ENCODE measurements around the gene EFCAB5. TPM values are rescaled to one million over a fixed set of nuclear protein-coding genes. Genes with fewer than 3 reads are reported as not detected.

Gene EFCAB5
- total and polyA plus RNA-seq, 4 donors = under 0.01 to 0.05 TPM; not detected in 2

DNA sequence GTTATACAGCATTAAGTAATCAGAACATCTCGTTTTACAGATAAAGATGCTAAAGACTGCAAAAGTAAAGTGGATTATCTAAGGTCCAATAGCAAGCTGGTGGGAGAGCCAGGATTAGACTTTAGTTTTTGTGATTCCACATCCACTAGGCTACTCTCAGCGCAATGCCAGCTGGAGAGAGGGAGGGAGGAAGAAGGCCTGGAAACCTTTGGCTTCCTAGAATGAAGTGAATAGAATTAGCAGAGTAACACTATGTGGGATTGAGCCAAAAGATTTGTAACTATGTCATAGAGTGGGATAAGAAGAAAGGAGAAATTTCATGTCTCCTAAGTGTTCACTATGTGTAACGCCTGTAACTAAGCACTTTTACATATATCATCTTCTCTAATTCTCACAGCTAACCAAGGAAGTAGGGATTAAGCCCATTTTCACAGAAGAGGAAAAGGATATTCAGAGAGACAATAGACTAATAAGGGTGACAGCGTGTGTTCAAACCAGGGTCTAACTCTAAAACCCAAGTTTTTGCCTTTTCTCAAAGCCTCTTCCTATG lies 149.8 kb downstream of the EFCAB5 start:
- 77% methylated on average over 4 of the region's 4 CpGs for WGBS
- TF ChIP-seq SP1 (IDR thresholded peaks at IDR 0.05) (no peak), HNF4G (IDR thresholded peaks at IDR 0.05) (no peak)
- TF ChIP-seq, protein P1, sequence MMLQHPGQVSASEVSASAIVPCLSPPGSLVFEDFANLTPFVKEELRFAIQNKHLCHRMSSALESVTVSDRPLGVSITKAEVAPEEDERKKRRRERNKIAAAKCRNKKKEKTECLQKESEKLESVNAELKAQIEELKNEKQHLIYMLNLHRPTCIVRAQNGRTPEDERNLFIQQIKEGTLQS (IDR thresholded peaks at IDR 0.05) = no peak
- no peak for DNase-seq (ENCODE audit: low spot score)

DNA sequence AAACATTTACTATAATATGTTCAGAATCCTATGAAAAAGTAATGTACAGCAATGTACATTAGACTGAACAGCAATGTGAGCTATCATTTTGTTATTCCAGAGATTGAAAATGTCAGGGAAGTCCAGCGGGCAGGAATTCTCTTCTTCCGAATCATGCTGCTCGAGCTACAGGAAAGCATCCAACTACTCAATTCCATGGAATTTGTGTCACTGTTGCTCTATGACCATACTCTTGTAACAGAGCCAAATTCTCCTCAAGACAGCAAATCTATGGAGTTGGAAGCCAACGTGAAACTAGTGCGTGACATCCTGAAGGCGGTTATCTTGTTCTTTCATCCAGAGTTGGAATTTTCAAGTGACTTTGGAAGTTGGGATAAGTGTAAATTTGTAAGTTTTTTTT lies 150.3 kb downstream of the EFCAB5 start:
- DNase-seq (ENCODE audit: low spot score) = no peak
- peaks cover 0 to 6% (median 3%) of the 10 kb centered on the region in 4 donors for H3K4me1 ChIP-seq (ENCODE audit: control insufficient read depth in 4 of 4, insufficient read depth in 4 of 4, low read length in 3 of 4)
- H3K9ac ChIP-seq (ENCODE audit: low read depth in 1 of 2, low read length in 2 of 2) = no peak overlapping the region
- peaks cover 0 to 2% (median 0%) of the 10 kb centered on the region in 4 donors for H3K27me3 ChIP-seq (ENCODE audit: control insufficient read depth in 4 of 4, insufficient read depth in 4 of 4, low read length in 3 of 4)
- TF ChIP-seq, protein P2, sequence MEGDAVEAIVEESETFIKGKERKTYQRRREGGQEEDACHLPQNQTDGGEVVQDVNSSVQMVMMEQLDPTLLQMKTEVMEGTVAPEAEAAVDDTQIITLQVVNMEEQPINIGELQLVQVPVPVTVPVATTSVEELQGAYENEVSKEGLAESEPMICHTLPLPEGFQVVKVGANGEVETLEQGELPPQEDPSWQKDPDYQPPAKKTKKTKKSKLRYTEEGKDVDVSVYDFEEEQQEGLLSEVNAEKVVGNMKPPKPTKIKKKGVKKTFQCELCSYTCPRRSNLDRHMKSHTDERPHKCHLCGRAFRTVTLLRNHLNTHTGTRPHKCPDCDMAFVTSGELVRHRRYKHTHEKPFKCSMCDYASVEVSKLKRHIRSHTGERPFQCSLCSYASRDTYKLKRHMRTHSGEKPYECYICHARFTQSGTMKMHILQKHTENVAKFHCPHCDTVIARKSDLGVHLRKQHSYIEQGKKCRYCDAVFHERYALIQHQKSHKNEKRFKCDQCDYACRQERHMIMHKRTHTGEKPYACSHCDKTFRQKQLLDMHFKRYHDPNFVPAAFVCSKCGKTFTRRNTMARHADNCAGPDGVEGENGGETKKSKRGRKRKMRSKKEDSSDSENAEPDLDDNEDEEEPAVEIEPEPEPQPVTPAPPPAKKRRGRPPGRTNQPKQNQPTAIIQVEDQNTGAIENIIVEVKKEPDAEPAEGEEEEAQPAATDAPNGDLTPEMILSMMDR (IDR thresholded peaks at IDR 0.05; ENCODE audit: low read depth, low read length, missing input control) = no peak
- no peak for TF ChIP-seq JUND (IDR thresholded peaks at IDR 0.05)
- TF ChIP-seq, protein P3, sequence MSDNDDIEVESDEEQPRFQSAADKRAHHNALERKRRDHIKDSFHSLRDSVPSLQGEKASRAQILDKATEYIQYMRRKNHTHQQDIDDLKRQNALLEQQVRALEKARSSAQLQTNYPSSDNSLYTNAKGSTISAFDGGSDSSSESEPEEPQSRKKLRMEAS (IDR thresholded peaks at IDR 0.05) = no peak
- no peak for TF ChIP-seq FOXA1 (IDR thresholded peaks at IDR 0.05)
- no peak overlapping the region for H3K4me3 ChIP-seq (ENCODE audit: low read depth in 1 of 3, low read length in 3 of 3)
- no peak overlapping the region for H3K27ac ChIP-seq (ENCODE audit: low read depth in 1 of 2, low read length in 2 of 2)
- H3K9me3 ChIP-seq (ENCODE audit: control insufficient read depth in 4 of 4, low read length in 3 of 4) = no peaks in the 10 kb centered on the region
- H3K36me3 ChIP-seq (ENCODE audit: control insufficient read depth in 4 of 4, insufficient read depth in 3 of 4, low read depth in 1 of 4, low read length in 3 of 4) = no peaks in the 10 kb centered on the region
- 71% methylated on average over 6 of the region's 6 CpGs for WGBS

More for the DNA sequence above, 149.8 kb downstream of the EFCAB5 start:
- no peaks in the 10 kb centered on the region for H3K9me3 ChIP-seq (ENCODE audit: control insufficient read depth in 4 of 4, low read length in 3 of 4)
- H3K27ac ChIP-seq (ENCODE audit: low read depth in 1 of 2, low read length in 2 of 2) = no peak overlapping the region
- no peaks in the 10 kb centered on the region for H3K36me3 ChIP-seq (ENCODE audit: control insufficient read depth in 4 of 4, insufficient read depth in 3 of 4, low read depth in 1 of 4, low read length in 3 of 4)
- peaks cover 0 to 6% (median 3%) of the 10 kb centered on the region in 4 donors for H3K4me1 ChIP-seq (ENCODE audit: control insufficient read depth in 4 of 4, insufficient read depth in 4 of 4, low read length in 3 of 4)
- H3K27me3 ChIP-seq (ENCODE audit: control insufficient read depth in 4 of 4, insufficient read depth in 4 of 4, low read length in 3 of 4) = peaks cover 0 to 2% (median 0%) of the 10 kb centered on the region in 4 donors
- H3K9ac ChIP-seq (ENCODE audit: low read depth in 1 of 2, low read length in 2 of 2) = no peak overlapping the region
- no peak overlapping the region for H3K4me3 ChIP-seq (ENCODE audit: low read depth in 1 of 3, low read length in 3 of 3)

DNA sequence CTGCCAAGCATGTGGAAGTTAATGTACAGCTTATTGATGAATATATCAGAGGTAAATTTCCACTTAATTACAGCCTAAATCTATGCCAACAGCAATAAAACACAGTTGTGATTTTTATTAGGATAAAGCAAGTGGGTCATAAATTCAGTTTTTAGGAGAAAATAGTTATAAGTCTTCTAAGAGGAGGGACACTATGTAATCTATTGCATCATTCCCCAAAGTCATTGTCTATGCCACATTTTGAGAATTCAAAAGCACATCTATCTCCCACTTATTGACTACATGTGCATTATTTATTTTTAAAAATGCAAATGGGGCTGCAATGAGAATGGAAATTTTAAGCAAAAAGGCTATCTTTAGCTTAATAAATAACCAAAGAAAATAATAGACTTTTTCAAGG lies 151.5 kb downstream of the EFCAB5 start:
- H3K36me3 ChIP-seq (ENCODE audit: control insufficient read depth in 4 of 4, insufficient read depth in 3 of 4, low read depth in 1 of 4, low read length in 3 of 4) = no peaks in the 10 kb centered on the region
- H3K4me1 ChIP-seq (ENCODE audit: control insufficient read depth in 4 of 4, insufficient read depth in 4 of 4, low read length in 3 of 4) = peaks cover 0 to 6% (median 3%) of the 10 kb centered on the region in 4 donors
- H3K9me3 ChIP-seq (ENCODE audit: control insufficient read depth in 4 of 4, low read length in 3 of 4) = no peaks in the 10 kb centered on the region
- no peak overlapping the region for H3K27ac ChIP-seq (ENCODE audit: low read depth in 1 of 2, low read length in 2 of 2)
- H3K4me3 ChIP-seq (ENCODE audit: low read depth in 1 of 3, low read length in 3 of 3) = no peak overlapping the region
- TF ChIP-seq, protein P4, sequence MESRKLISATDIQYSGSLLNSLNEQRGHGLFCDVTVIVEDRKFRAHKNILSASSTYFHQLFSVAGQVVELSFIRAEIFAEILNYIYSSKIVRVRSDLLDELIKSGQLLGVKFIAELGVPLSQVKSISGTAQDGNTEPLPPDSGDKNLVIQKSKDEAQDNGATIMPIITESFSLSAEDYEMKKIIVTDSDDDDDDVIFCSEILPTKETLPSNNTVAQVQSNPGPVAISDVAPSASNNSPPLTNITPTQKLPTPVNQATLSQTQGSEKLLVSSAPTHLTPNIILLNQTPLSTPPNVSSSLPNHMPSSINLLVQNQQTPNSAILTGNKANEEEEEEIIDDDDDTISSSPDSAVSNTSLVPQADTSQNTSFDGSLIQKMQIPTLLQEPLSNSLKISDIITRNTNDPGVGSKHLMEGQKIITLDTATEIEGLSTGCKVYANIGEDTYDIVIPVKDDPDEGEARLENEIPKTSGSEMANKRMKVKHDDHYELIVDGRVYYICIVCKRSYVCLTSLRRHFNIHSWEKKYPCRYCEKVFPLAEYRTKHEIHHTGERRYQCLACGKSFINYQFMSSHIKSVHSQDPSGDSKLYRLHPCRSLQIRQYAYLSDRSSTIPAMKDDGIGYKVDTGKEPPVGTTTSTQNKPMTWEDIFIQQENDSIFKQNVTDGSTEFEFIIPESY (IDR thresholded peaks at IDR 0.05) = no peak
- TF ChIP-seq SP1 (IDR thresholded peaks at IDR 0.05) (no peak), GABPA (IDR thresholded peaks at IDR 0.05 in 1 of 2, conservative IDR thresholded peaks at IDR 0.05 in 1 of 2) (no peak)
- DNase-seq (ENCODE audit: low spot score) = no peak
- no peak overlapping the region for H3K9ac ChIP-seq (ENCODE audit: low read depth in 1 of 2, low read length in 2 of 2)
- H3K27me3 ChIP-seq (ENCODE audit: control insufficient read depth in 4 of 4, insufficient read depth in 4 of 4, low read length in 3 of 4) = peaks cover 0 to 2% (median 0%) of the 10 kb centered on the region in 4 donors
